GM18517 (cell line): Measurements from ENCODE around the gene TRIM32.

ENCODE experiments used
- ATAC-seq: cut with Tn5 transposase; IDR thresholded peaks from one replicate; pipeline ENCODE4 v1.9.1; 2021; ENCODE audit warnings: mild to moderate bottlenecking, moderate library complexity; ENCODE audit not compliant: unreplicated experiment

The TRIM32 gene, protein sequence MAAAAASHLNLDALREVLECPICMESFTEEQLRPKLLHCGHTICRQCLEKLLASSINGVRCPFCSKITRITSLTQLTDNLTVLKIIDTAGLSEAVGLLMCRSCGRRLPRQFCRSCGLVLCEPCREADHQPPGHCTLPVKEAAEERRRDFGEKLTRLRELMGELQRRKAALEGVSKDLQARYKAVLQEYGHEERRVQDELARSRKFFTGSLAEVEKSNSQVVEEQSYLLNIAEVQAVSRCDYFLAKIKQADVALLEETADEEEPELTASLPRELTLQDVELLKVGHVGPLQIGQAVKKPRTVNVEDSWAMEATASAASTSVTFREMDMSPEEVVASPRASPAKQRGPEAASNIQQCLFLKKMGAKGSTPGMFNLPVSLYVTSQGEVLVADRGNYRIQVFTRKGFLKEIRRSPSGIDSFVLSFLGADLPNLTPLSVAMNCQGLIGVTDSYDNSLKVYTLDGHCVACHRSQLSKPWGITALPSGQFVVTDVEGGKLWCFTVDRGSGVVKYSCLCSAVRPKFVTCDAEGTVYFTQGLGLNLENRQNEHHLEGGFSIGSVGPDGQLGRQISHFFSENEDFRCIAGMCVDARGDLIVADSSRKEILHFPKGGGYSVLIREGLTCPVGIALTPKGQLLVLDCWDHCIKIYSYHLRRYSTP

GRCh38 chr9:116687074-116687753 lies at the start of gene TRIM32:
TSS of gene TRIM32 (plus strand) at chr9:116687305. CDS start at chr9:116697743, 10,438 bp downstream.
- peak; percentile 95 for ATAC-seq

- no peak for ATAC-seq
Measured at GRCh38 chr9:116639251-116639741, 47.8 kb upstream of the TRIM32 start.

DNA sequence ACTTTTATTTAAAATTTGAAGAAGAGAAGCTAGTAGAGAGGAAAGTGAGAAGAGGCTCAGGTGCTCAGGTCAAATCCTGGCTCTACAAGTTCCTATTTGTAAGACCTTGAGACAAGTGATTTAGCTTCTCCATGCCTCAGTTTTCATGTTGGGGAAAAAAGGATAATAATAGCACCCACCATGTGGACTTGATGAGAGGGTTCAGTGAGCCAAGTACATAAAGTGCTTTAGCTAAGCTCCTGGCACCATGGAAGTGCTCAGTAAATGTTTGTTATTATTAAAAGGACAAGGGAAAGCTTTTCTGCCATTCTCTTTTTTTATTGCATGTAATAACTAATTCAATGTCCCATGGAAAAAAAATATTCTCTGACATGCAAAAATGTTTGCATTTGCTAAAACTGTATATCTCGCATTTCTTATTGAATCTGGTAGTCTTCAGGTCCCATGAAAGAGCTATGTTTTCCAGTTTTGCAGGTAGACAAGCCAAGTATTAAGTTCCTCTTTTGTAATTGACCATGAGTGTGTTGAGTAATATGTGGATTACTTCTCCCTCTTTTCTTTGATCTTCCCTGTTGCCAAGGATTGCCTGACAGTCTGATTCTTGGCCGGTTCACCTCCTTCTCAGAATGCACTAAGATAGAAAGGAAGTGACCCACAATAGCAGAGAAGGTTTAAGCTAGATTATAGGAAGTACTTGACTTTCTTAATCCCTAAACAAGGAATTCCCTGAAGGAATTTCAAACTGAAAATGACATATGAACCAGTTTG lies 45.6 kb upstream of the TRIM32 start:
- no peak for ATAC-seq

- ATAC-seq, result no peak
Measured at GRCh38 chr9:116643691-116644090, 43.4 kb upstream of the TRIM32 start.

- no peak for ATAC-seq
Measured at GRCh38 chr9:116644091-116644688, 42.9 kb upstream of the TRIM32 start.

DNA sequence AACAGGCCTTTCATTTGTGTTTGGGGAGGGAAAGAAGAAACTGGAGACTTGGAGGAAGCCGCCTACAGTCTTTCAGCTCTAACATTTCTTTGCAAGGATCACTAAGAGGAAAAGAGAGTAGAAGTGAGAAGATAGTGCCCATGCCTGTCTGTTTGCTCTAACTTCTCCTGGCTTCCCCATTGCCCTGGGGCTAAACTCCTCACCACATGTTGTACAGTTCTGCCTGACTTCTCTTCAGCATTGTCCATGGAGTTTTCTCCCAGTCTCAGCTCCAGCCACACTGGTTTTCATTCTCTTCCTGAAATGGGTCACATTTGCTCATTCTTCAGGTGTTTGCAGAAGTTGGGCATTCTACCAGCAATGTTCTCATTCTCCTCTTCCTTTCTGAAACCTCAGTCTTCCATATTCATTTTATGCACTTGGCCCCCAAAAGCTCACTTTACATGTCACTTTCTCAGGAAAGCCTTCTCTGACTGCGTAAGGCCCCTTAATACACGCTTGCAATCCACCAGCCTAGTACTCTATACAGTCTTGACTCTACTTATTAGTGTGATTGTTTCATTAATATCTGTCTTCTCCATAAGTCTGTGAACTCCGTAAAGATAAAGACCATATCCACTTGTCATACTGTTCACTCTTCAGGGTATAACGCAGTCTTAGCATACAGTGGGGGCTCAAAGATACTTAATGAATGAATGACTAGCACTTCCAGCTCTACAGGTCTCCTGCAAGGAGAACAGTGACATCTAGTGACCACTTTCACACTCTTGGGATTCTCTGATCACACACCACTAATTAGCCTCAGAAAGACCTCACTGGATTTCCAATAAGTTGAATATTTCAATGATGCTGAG lies 40.2 kb upstream of the TRIM32 start:
- no peak for ATAC-seq

DNA sequence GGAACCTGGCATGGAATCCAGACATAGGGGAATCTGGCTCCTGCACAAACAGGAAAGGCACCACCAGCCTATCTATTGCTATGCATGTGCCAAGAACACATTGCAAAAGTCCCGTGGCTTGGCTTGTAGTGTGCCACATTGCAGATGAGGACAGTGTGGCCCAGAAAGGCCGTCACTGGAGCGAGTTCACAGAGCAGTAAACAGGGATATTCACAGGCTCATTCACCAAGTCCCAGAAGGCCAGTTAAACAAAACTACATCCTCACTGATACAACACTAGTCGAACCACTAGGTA lies 39.6 kb upstream of the TRIM32 start:
- ATAC-seq, result no peak

DNA sequence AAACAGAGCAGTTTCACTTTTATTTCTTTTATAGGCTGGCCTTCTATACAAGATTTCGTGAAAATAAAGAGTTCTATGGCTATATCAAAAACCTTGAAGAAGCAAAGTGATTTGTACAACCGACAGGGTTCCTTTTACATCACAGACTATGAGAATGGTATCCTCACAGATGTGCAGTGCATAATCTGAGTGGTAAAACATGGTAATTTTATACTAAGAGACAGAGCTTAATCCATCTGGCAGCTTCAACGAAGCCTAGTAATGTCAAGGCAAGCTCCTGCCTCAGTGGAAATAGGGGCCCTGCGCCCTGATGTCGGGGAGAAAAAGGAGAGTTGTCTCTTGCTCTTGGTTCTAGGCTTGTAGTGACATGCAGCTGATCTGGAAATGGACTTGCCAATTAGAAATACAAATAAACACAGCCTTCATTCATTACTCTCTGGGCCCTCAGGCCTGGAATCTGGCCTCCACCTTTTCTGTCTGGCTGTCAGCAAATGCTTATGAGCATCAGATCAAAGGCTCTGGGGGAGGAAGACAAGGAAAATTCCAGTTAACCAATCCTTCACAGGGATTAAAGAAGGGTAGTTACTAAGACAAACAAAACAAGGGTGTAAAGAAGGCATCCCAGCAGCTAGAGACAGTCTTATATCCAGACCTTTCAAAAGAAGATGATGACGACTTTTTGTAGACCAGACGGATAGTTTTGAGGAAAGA lies 33.6 kb upstream of the TRIM32 start:
- ATAC-seq, result no peak

GRCh38 chr9:116654059-116654355 lies 33.1 kb upstream of the TRIM32 start:
- no peak for ATAC-seq

- no peak for ATAC-seq
Measured at GRCh38 chr9:116656501-116656971, 30.6 kb upstream of the TRIM32 start.

- ATAC-seq, result no peak
Measured at GRCh38 chr9:116656977-116657376, 30.1 kb upstream of the TRIM32 start.

DNA sequence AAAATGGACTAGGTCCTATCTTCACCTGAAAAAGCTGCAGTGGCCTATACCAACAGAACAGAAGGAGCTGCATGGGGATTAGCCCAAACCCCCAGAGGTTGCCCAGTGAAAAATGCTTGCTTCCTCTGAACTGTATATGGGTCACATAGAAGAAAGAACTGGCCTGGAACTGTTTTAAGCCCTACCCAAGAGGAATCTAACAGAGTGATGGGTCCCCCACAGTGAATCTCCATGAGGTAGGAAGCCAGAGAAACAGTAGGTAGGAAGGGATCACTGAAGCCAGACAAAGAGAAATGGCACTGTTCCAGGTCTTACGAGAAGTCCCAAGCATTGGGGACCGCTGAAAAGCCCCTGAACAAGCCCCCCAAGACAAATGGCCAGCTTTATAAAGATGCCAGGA lies 28.8 kb upstream of the TRIM32 start:
- ATAC-seq, result no peak

DNA sequence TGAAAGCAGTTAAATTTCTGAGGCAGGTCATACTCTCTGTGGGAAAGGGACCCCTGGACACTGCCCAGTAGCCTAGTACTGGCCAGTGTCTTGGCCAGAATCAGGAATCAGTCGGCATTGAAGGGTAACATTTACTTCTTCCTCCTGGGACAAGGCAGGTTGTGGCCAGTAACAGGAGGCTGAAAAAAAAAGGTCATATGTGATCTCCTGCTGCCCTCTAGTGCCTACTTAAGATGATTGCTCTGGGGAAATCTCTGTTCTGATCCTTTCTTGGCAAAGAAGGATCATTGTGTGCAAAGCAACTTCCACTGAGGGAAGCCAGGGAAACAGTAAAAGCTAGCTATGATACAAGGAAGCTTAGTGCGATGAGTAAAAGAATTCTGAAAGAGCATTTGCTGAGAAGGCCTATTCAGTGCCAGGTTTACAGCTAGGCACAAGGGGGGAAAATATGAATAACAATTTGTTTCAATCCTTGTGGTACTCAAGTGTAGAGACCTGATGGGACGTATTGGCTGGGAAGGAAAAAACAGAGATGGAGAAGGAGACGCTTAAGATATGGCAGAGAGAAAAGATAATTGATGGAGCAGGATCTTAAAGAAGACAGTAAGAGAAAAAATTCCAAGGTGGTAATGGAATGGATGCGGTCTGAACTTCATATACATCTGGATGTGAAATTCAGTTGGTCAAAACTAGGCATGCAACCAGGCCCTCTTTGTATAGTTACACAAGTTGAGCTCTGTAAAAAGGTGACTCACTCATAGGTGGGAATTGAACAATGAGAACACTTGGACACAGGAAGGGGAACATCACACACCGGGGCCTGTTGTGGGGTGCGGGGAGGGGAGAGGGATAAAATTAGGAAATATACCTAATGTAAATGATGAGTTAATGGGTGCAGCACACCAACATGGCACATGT lies 25.8 kb upstream of the TRIM32 start:
- peak; percentile 82 for ATAC-seq

DNA sequence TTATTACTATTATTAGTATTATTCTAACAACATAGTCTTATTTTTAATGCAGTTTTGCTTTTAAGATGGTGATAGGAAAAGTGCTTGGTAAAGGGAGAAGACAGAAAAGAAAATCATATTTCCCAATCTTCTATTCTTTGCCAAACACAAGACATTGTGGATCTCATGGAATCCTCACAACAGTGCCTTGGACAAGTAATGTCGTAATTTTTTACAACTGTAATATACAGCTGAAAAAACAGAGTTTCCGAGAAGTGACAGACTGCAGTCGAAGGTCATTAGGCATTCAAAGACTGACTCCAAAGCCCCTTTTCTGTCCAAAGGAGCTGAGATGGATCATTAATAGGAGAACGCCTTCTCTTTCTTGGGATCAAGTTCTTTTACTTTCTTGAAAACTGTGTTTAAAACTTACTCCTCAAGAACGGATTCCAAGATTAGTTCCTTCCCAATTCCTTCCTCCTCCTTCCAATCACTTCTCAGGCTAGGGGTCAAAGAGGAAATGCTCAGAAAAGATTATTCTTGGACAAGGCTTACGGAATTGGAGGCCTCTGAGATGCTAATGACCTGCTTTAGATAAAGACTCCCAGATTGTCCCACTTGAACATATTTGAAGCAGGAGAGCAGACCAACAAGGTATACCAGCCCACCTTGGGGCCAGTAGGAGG lies 24.3 kb upstream of the TRIM32 start:
- no peak for ATAC-seq

DNA sequence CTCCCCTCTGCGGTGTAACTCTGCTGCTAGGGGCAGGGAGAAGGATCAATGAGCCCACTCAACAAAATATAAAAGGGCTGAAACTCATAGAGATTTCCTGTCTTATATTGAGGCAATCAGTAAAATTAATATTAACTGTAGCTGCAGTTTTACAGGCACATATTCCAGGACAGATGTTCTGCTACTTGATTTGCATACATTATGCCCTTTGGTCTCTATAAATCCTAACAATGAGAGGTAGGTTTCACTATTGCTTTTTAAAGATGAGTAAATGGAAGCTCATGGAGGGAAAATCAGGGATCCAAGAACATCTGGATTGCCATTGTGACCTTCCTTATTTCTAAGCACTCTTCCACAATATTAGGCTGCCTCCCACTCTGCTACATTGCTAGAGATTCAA lies 23.5 kb upstream of the TRIM32 start:
- ATAC-seq, result no peak

- ATAC-seq, result no peak
Measured at GRCh38 chr9:116668970-116669695, 18.0 kb upstream of the TRIM32 start.

DNA sequence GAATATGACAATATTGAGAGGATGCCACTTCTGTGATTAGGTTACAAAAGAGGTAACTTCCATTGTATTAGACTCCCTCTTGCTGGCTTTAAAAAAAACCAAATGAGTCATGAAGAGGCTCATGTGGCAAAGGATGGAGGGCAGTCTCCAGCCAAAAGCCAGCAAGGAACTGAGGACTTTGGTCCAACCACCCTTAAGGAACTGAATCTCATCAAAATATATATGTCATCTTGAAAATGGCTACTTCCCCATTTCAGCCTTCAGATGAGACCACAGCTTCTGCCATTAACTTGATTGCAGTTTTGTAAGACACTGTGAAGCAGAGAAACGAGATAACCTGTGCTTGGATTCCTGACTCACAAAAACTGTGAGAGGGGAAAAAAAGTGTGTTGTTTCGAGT lies 15.5 kb upstream of the TRIM32 start:
- no peak for ATAC-seq
